Pancreas (tissue), 10 donors: ENCODE results near the gene CRISPLD2. TPM values are rescaled to one million over a fixed set of nuclear protein-coding genes. Genes with fewer than 3 reads are reported as not detected.

Experiments
- ATAC-seq, 4 donors: fragments of 200-7000 bp; cut with Tn5 transposase; one replicate each; pipeline versions ENCODE4 v1.8.0 to v1.9.1; 2020; ENCODE audit warnings: mild to moderate bottlenecking in 4 of 4, moderate library complexity in 4 of 4
- DNase-seq, 6 donors: peaks; one replicate each; pipeline ENCODE4 v3.0.0-alpha.2; 2020
- FAIRE-seq: peaks from 2 replicates; lab custom pipeline; 2012; peaks lifted over from hg19 to GRCh38; lab: Jason Lieb, UNC
- H3K27ac ChIP-seq, 4 donors: fragments of 200-600 bp; sonication (generic); 1 replicate in 3 of 4; 2 replicates in 1 of 4; pipeline versions ENCODE4 v1.5.0 to v1.8.0; 2020
- H3K27me3 ChIP-seq, 4 donors: fragments of 200-600 bp; one replicate each; pipeline ENCODE4 v1.8.0; 2021
- H3K36me3 ChIP-seq, 3 donors: fragments of 200-600 bp; sonication (generic) in 1 of 3; one replicate each; pipeline versions ENCODE4 v1.5.0 to v1.8.0; 2020 to 2021
- H3K4me1 ChIP-seq, 3 donors: fragments of 200-600 bp; one replicate each; pipeline ENCODE4 v1.8.0; 2021
- H3K4me3 ChIP-seq, 4 donors: fragments of 200-600 bp; sonication (generic) in 2 of 4; one replicate each; pipeline versions ENCODE4 v1.5.0 to v1.8.0; 2020 to 2021
- H3K9me3 ChIP-seq, 4 donors: fragments of 200-600 bp; one replicate each; pipeline ENCODE4 v1.8.0; 2021
- CTCF ChIP-seq, 4 donors: fragments of 200-600 bp; sonication (generic) in 3 of 4; IDR thresholded peaks; one replicate each; pipeline versions ENCODE4 v1.5.0 to v1.8.0; 2021; ENCODE audit warnings: antibody characterized with exemption in 4 of 4
- WGBS, 2 donors: extraction: QIAGEN DNeasy Blood & Tissue Kit; methylation state at CpG; one replicate each; pipeline ENCODE4 v1.1.7; 2013; 5-methylcytosine and 5-hydroxymethylcytosine counted together
- intact Hi-C, 3 donors: fragments of 100-400 bp; cut with DNase I; formaldehyde crosslinking; loops; one replicate each; pipeline versions ENCODE4 v1.11.1 to v1.14.2; 2022
- polyA plus RNA-seq, 2 donors: library from polyadenylated mRNA; stranded (reverse); fragments of 200-250 nt; gene quantifications; one replicate each; pipeline ENCODE4 v1.2.3, GENCODE V29; 2013
- total RNA-seq, 6 donors: library from RNA; stranded (reverse); fragmentation: NEBNext Ultra II Directional in 4 of 6; extraction: Animal tissue kit (Norgen Biotek cat#: 25700) in 4 of 6; gene quantifications; one replicate each; pipeline versions ENCODE4 v1.2.1 to v1.2.4, GENCODE V29; 2021 to 2023
- donor health status: healthy with polysubstance abuse.
- donor health status: DM: no; HTN: no; CAD: no; lungs with moderate emphysema.
- donor health status: DM: no; HTN: no; CAD: no.
- donor health status: control.
- donor health status: control.
- donor health status: Bipolar disorder and iron deficiency.
- donor health status: DM: yes; HTN: yes; CAD: no.
- donor health status: DM: no; HTN: no; CAD: no.
- donor health status: DM: no; HTN: no; CAD: no.
- donor health status: DM: yes; HTN: yes; CAD: no.

Gene CRISPLD2
- total and polyA plus RNA-seq, 8 donors = 4.1 to 40.2 (median 14.1) TPM

- H3K9me3 ChIP-seq = no peaks in the 10 kb centered on the region
- DNase-seq (no peak), FAIRE-seq (no peak), ATAC-seq (peak in 2 of 4 donors; percentile 35 to 39)
- H3K27me3 ChIP-seq = no peaks in the 10 kb centered on the region
- no peak overlapping the region for H3K4me3 ChIP-seq
- WGBS, 2 donors = 86 to 88% methylated on average over 16 of the region's 16 CpGs
- no peak for TF ChIP-seq CTCF (IDR thresholded peaks at IDR 0.05)
- intact Hi-C loops = no loop called here
- no peak overlapping the region for H3K27ac ChIP-seq
- H3K4me1 ChIP-seq = no peaks in the 10 kb centered on the region
- H3K36me3 ChIP-seq = no peaks in the 10 kb centered on the region
Observed at GRCh38 chr16:84911486-84912216, 91.9 kb downstream of the CRISPLD2 start.

GRCh38 chr16:84913315-84913714 lies 93.5 kb downstream of the CRISPLD2 start:
- H3K9me3 ChIP-seq = no peaks in the 10 kb centered on the region
- no peak overlapping the region for H3K27ac ChIP-seq
- 10 to 12% methylated on average over 6 of the region's 6 CpGs for WGBS, 2 donors
- DNase-seq (no peak), FAIRE-seq (no peak), ATAC-seq (peak; percentile 34 to 73 (median 56))
- intact Hi-C loops = no loop called here
- no peak overlapping the region for H3K4me3 ChIP-seq
- TF ChIP-seq CTCF (IDR thresholded peaks at IDR 0.05) = no peak
- no peaks in the 10 kb centered on the region for H3K36me3 ChIP-seq
- H3K27me3 ChIP-seq = no peaks in the 10 kb centered on the region
- no peaks in the 10 kb centered on the region for H3K4me1 ChIP-seq

- H3K9me3 ChIP-seq = no peaks in the 10 kb centered on the region
Observed at GRCh38 chr16:84914273-84914672, 94.5 kb downstream of the CRISPLD2 start.

GRCh38 chr16:84916178-84916577 lies 96.4 kb downstream of the CRISPLD2 start:
- DNase-seq (no peak), FAIRE-seq (no peak), ATAC-seq (no peak)
- H3K4me3 ChIP-seq = no peak overlapping the region
- no peaks in the 10 kb centered on the region for H3K36me3 ChIP-seq
- H3K27ac ChIP-seq = no peak overlapping the region
- H3K9me3 ChIP-seq = no peaks in the 10 kb centered on the region
- no peak for TF ChIP-seq CTCF (IDR thresholded peaks at IDR 0.05)
- 64 to 69% methylated on average over 9 of the region's 9 CpGs for WGBS, 2 donors
- no peaks in the 10 kb centered on the region for H3K27me3 ChIP-seq
- intact Hi-C loops = no loop called here
- H3K4me1 ChIP-seq = no peaks in the 10 kb centered on the region

More at GRCh38 chr16:84914273-84914672, 94.5 kb downstream of the CRISPLD2 start:
- FAIRE-seq (no peak), ATAC-seq (no peak), DNase-seq (no peak)
- Histone ChIP-seq H3K4me1 (no peaks in the 10 kb centered on the region), H3K36me3 (no peaks in the 10 kb centered on the region), H3K27me3 (no peaks in the 10 kb centered on the region), H3K27ac (no peak overlapping the region), H3K4me3 (no peak overlapping the region)
- 67 to 77% methylated on average over 5 of the region's 5 CpGs for WGBS, 2 donors
- no peak for TF ChIP-seq CTCF (IDR thresholded peaks at IDR 0.05)
- intact Hi-C loops = no loop called here

- Histone ChIP-seq H3K36me3 (no peaks in the 10 kb centered on the region), H3K27ac (no peak overlapping the region), H3K4me3 (no peak overlapping the region), H3K9me3 (no peaks in the 10 kb centered on the region), H3K27me3 (no peaks in the 10 kb centered on the region), H3K4me1 (no peaks in the 10 kb centered on the region)
- no peak for ATAC-seq
- no peak for DNase-seq
- no peak for TF ChIP-seq CTCF (IDR thresholded peaks at IDR 0.05)
- no peak for FAIRE-seq
- intact Hi-C loops = no loop called here
- 60 to 69% methylated on average over 6 of the region's 6 CpGs for WGBS, 2 donors
Observed at GRCh38 chr16:84916850-84917249, 97.1 kb downstream of the CRISPLD2 start.
